ENCODE data around the gene CACHD1.

Gene CACHD1

GRCh38 chr1:64425521-64425920 is 44.4 kb upstream of the CACHD1 start:
- TF ChIP-seq CTCF (IDR thresholded peaks at IDR 0.05; ENCODE audit: low read depth, low read length) (no peak), EZH2phosphoT487 (IDR thresholded peaks at IDR 0.05; ENCODE audit: low read depth) (no peak)
- H3K9ac ChIP-seq (ENCODE audit: low read length), result no peak overlapping the region
- H2AFZ ChIP-seq (ENCODE audit: low read depth, low read length), result no peak overlapping the region
- no peak overlapping the region for H3K27ac ChIP-seq (ENCODE audit: low read length)
- no peaks in the 10 kb centered on the region; the same call in 1 of the 2 replicates for H3K27me3 ChIP-seq (ENCODE audit: low read depth, low read length)
- no peak overlapping the region for H3K4me3 ChIP-seq (ENCODE audit: low read length)
- no peaks in the 10 kb centered on the region for H3K36me3 ChIP-seq (replicated peaks; ENCODE audit: low read depth, low read length)
- no peak overlapping the region for H3K4me2 ChIP-seq (ENCODE audit: low read length)
- no peaks in the 10 kb centered on the region for H3K79me2 ChIP-seq (ENCODE audit: low read length)
- no peaks in the 10 kb centered on the region for H3K9me3 ChIP-seq (ENCODE audit: insufficient read depth, low read length)
- H4K20me1 ChIP-seq (ENCODE audit: insufficient read depth, low read length), result no peaks in the 10 kb centered on the region
- no peaks in the 10 kb centered on the region for H3K4me1 ChIP-seq (ENCODE audit: low read length)

- H4K20me1 ChIP-seq (ENCODE audit: insufficient read depth, low read length), result no peaks in the 10 kb centered on the region
- no peaks in the 10 kb centered on the region for H3K36me3 ChIP-seq (replicated peaks; ENCODE audit: low read depth, low read length)
- no peaks in the 10 kb centered on the region; the same call in 1 of the 2 replicates for H3K27me3 ChIP-seq (ENCODE audit: low read depth, low read length)
- no peak overlapping the region for H3K4me3 ChIP-seq (ENCODE audit: low read length)
- H3K27ac ChIP-seq (ENCODE audit: low read length), result no peak overlapping the region
- H3K9me3 ChIP-seq (ENCODE audit: insufficient read depth, low read length), result no peaks in the 10 kb centered on the region
- no peak overlapping the region for H2AFZ ChIP-seq (ENCODE audit: low read depth, low read length)
- H3K79me2 ChIP-seq (ENCODE audit: low read length), result no peaks in the 10 kb centered on the region
- no peak overlapping the region for H3K9ac ChIP-seq (ENCODE audit: low read length)
- H3K4me1 ChIP-seq (ENCODE audit: low read length), result no peaks in the 10 kb centered on the region
- no peak for TF ChIP-seq EZH2phosphoT487 (IDR thresholded peaks at IDR 0.05; ENCODE audit: low read depth)
- TF ChIP-seq CTCF (IDR thresholded peaks at IDR 0.05; ENCODE audit: low read depth, low read length), result no peak
- no peak overlapping the region for H3K4me2 ChIP-seq (ENCODE audit: low read length)
These were observed 43.2 kb upstream of the CACHD1 start for GRCh38 chr1:64426681-64427080.

- H3K4me1 ChIP-seq (ENCODE audit: low read length), result no peaks in the 10 kb centered on the region
- no peaks in the 10 kb centered on the region for H3K9me3 ChIP-seq (ENCODE audit: insufficient read depth, low read length)
- no peaks in the 10 kb centered on the region for H3K79me2 ChIP-seq (ENCODE audit: low read length)
- H4K20me1 ChIP-seq (ENCODE audit: insufficient read depth, low read length), result no peaks in the 10 kb centered on the region
- no peak overlapping the region for H3K27ac ChIP-seq (ENCODE audit: low read length)
- H3K27me3 ChIP-seq (ENCODE audit: low read depth, low read length), result no peaks in the 10 kb centered on the region; the same call in 1 of the 2 replicates
- TF ChIP-seq CTCF (IDR thresholded peaks at IDR 0.05; ENCODE audit: low read depth, low read length) (no peak), EZH2phosphoT487 (IDR thresholded peaks at IDR 0.05; ENCODE audit: low read depth) (no peak)
- H3K4me2 ChIP-seq (ENCODE audit: low read length), result no peak overlapping the region
- no peak overlapping the region for H2AFZ ChIP-seq (ENCODE audit: low read depth, low read length)
- H3K9ac ChIP-seq (ENCODE audit: low read length), result no peak overlapping the region
- H3K36me3 ChIP-seq (replicated peaks; ENCODE audit: low read depth, low read length), result no peaks in the 10 kb centered on the region
- H3K4me3 ChIP-seq (ENCODE audit: low read length), result no peak overlapping the region
These were observed 42.0 kb upstream of the CACHD1 start for GRCh38 chr1:64427879-64428278.

GRCh38 chr1:64433308-64433707 is 36.6 kb upstream of the CACHD1 start:
- H3K4me3 ChIP-seq (ENCODE audit: low read length), result no peak overlapping the region
- H4K20me1 ChIP-seq (ENCODE audit: insufficient read depth, low read length), result no peaks in the 10 kb centered on the region
- no peak overlapping the region for H3K4me2 ChIP-seq (ENCODE audit: low read length)
- no peak overlapping the region for H3K27ac ChIP-seq (ENCODE audit: low read length)
- H3K36me3 ChIP-seq (replicated peaks; ENCODE audit: low read depth, low read length), result no peaks in the 10 kb centered on the region
- H3K9ac ChIP-seq (ENCODE audit: low read length), result no peak overlapping the region
- no peak for TF ChIP-seq EZH2phosphoT487 (IDR thresholded peaks at IDR 0.05; ENCODE audit: low read depth)
- TF ChIP-seq CTCF (IDR thresholded peaks at IDR 0.05; ENCODE audit: low read depth, low read length), result no peak
- H3K27me3 ChIP-seq (ENCODE audit: low read depth, low read length), result no peaks in the 10 kb centered on the region; the same call in 1 of the 2 replicates
- H3K79me2 ChIP-seq (ENCODE audit: low read length), result no peaks in the 10 kb centered on the region
- no peak overlapping the region for H2AFZ ChIP-seq (ENCODE audit: low read depth, low read length)
- H3K4me1 ChIP-seq (ENCODE audit: low read length), result no peaks in the 10 kb centered on the region
- H3K9me3 ChIP-seq (ENCODE audit: insufficient read depth, low read length), result no peaks in the 10 kb centered on the region
